Bronchial epithelial cell (primary cell): Measurements from ENCODE around the gene MAMDC2. TPM values are rescaled to one million over a fixed set of nuclear protein-coding genes. Genes with fewer than 3 reads are reported as not detected.

ENCODE experiments used
- DNase-seq: peaks from one replicate; pipeline ENCODE4 v3.0.0-alpha.2; 2010; ENCODE audit warnings: low read depth
- FAIRE-seq: peaks from 2 replicates; lab custom pipeline; 2011; peaks lifted over from hg19 to GRCh38; lab: Jason Lieb, UNC
- H3K27me3 ChIP-seq: 2 replicates; pipeline ENCODE4 v1.5.1; 2011; ENCODE audit warnings: low read length; ENCODE audit not compliant: control insufficient read depth, insufficient read depth
- H3K36me3 ChIP-seq: 2 replicates; pipeline ENCODE4 v1.5.1; 2011; ENCODE audit warnings: low read length; ENCODE audit not compliant: control insufficient read depth, insufficient read depth
- H3K4me3 ChIP-seq: 2 replicates; pipeline ENCODE4 v1.5.1; 2011; ENCODE audit warnings: mild to moderate bottlenecking, low read depth, low read length, control low read depth
- total RNA-seq: library from RNA; depleted of rRNA; stranded (reverse); fragments of >200 nt; gene quantifications from 2 replicates; pipeline ENCODE4 v1.2.1, GENCODE V29; 2014
- TF ChIP-seq, protein P1 (sequence below): IDR thresholded peaks from 2 replicates; pipeline ENCODE4 v1.5.1; 2011; ENCODE audit warnings: mild to moderate bottlenecking, moderate library complexity, low read length, control low read depth, inconsistent platforms; ENCODE audit not compliant: insufficient read depth, severe bottlenecking

MAMDC2 gene
- total RNA-seq, 1 donor from 2014 or later, result 0.53 TPM

- no peak for FAIRE-seq
- TF ChIP-seq, protein P1, sequence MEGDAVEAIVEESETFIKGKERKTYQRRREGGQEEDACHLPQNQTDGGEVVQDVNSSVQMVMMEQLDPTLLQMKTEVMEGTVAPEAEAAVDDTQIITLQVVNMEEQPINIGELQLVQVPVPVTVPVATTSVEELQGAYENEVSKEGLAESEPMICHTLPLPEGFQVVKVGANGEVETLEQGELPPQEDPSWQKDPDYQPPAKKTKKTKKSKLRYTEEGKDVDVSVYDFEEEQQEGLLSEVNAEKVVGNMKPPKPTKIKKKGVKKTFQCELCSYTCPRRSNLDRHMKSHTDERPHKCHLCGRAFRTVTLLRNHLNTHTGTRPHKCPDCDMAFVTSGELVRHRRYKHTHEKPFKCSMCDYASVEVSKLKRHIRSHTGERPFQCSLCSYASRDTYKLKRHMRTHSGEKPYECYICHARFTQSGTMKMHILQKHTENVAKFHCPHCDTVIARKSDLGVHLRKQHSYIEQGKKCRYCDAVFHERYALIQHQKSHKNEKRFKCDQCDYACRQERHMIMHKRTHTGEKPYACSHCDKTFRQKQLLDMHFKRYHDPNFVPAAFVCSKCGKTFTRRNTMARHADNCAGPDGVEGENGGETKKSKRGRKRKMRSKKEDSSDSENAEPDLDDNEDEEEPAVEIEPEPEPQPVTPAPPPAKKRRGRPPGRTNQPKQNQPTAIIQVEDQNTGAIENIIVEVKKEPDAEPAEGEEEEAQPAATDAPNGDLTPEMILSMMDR, result no peak
Observed at GRCh38 chr9:70117835-70118319, 74.2 kb downstream of the MAMDC2 start.

GRCh38 chr9:70119786-70120185 lies 76.1 kb downstream of the MAMDC2 start:
- peak; percentile 87 for FAIRE-seq
- Histone ChIP-seq H3K4me3 (no peak overlapping the region), H3K27me3 (no peaks in the 10 kb centered on the region), H3K36me3 (no peaks in the 10 kb centered on the region)
- no peak for DNase-seq
- TF ChIP-seq, protein P1, result no peak

More at GRCh38 chr9:70117835-70118319, 74.2 kb downstream of the MAMDC2 start:
- Histone ChIP-seq H3K4me3 (no peak overlapping the region), H3K36me3 (no peaks in the 10 kb centered on the region), H3K27me3 (no peaks in the 10 kb centered on the region)
- peak; percentile 57 for DNase-seq

DNA sequence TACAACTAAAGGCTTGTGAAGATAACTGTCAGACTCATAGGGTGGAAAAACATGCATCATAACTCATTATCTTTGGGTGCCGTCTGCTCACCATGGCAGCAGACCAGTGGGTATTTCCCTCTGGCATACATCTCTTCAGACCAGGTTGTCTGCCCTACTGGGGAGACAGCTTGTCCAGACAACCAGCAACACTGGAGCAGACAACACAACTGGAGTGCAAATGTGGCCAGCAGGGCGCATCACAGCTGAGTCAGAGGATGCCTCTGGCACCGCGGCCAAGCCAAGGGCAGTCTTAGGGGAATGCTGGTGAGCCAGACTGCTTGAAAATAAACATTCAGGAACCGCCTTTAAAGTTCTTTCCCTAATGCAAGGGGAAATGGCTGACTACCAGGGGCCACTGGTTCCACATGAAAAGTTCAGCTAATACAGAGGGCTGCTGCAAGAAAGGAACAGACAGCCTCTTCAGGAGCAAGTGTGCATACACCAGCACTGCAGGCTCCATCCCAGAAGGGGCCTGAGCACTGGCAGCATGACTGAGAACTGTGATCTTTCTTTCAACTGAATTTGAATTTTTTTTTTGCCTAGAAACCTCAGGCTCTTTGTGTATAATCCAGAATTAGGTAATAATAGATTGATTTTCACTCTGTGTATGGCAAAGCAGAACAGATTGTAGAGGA lies 77.3 kb downstream of the MAMDC2 start:
- no peaks in the 10 kb centered on the region for H3K36me3 ChIP-seq
- FAIRE-seq, result no peak
- TF ChIP-seq, protein P1, result peak; percentile 58
- DNase-seq, result peak; percentile 95
- H3K4me3 ChIP-seq, result no peak overlapping the region
- H3K27me3 ChIP-seq, result no peaks in the 10 kb centered on the region

DNA sequence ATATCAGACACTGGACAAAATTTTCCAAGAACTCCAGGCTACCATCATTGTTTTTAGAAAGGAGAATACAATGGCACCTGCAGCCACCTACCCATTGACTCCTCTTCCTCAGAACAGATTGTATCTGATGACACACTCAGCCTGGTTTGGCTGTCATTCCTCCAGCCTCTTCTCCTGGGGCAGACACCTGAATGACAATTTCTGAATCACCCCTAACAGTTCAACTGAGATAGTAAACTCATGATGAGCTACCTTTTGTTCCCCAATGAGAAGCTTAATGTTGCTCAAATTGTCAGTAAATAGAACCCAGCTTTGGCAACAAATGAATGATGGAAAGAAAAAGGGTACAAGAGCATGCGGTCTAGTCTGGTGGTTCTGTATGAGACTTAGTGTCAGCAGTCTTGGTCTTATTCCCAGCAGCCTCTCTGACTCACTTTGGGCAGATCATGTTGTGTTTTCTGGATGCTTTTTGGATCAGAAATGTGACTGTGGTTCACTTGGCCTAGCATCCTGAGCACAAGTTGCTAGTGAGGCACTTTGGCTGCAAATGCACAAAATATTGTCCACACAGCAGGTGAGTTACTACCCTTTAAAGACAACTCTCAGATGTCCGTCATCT lies 78.3 kb downstream of the MAMDC2 start:
- DNase-seq (peak; percentile 52), FAIRE-seq (peak; percentile 43)
- TF ChIP-seq, protein P1, result no peak
- H3K36me3 ChIP-seq, result no peaks in the 10 kb centered on the region
- H3K4me3 ChIP-seq, result no peak overlapping the region
- H3K27me3 ChIP-seq, result no peaks in the 10 kb centered on the region

GRCh38 chr9:70123695-70124094 lies 80.0 kb downstream of the MAMDC2 start:
- no peak overlapping the region for H3K4me3 ChIP-seq
- no peaks in the 10 kb centered on the region for H3K27me3 ChIP-seq
- DNase-seq (no peak), FAIRE-seq (peak; percentile 83)
- H3K36me3 ChIP-seq, result no peaks in the 10 kb centered on the region
- TF ChIP-seq, protein P1, result no peak
